Camera-type eye (tissue), 1 donor: ENCODE results near the gene MID1. TPM values are rescaled to one million over a fixed set of nuclear protein-coding genes. Genes with fewer than 3 reads are reported as not detected.

Experiments used
- total RNA-seq: library from RNA; depleted of rRNA; stranded (reverse); fragments of >200 nt; gene quantifications from one replicate; pipeline ENCODE4 v1.2.3, GENCODE V29; 2014

Gene MID1
- 70.7 TPM for total RNA-seq

GRCh38 chrX:10620121-10620699 lies at the start of gene MID1:
Gene MID1 (minus strand): TSS chrX:10620585. CDS start chrX:10567547, 53,038 bp downstream.

